A549 (cell line): Measurements from ENCODE around the gene HDAC3.

ENCODE experiments used
- CBX2 ChIP-seq: fragments of 200-600 bp; sonication (generic); IDR thresholded peaks from 2 replicates; pipeline ENCODE4 v1.6.1; 2016; ENCODE audit warnings: low read depth, mild to moderate bottlenecking, borderline replicate concordance
- CBX8 ChIP-seq: fragments of 200-600 bp; sonication (generic); IDR thresholded peaks from 2 replicates; pipeline ENCODE4 v1.6.1; 2016
- CEBPB ChIP-seq, 2 experiments: fragments of >200 bp in 1 of 2; sonication (Bioruptor Twin) in 1 of 2; formaldehyde crosslinking in 1 of 2; IDR thresholded peaks; 2 replicates each; pipeline ENCODE4 v1.6.1; 2012 to 2016
- CHD2 ChIP-seq: fragments of 150-350 bp; IDR thresholded peaks from 2 replicates; pipeline ENCODE4 v1.6.1; 2014; ENCODE audit warnings: low read length; ENCODE audit not compliant: partially characterized antibody
- CTCF ChIP-seq: fragments of >200 bp; sonication (Bioruptor Twin); formaldehyde crosslinking; IDR thresholded peaks from 3 replicates; pipeline ENCODE4 v1.5.1; 2016
- EHMT2 ChIP-seq: fragments of 200-600 bp; sonication (generic); IDR thresholded peaks from 2 replicates; pipeline ENCODE4 v1.6.1; 2016; ENCODE audit warnings: antibody characterized with exemption, low read depth, mild to moderate bottlenecking, moderate library complexity
- HOXA7 ChIP-seq: fragments of 250-450 bp; sonication (Bioruptor Pico); IDR thresholded peaks from 2 replicates; pipeline ENCODE4 v1.5.0; 2020; ENCODE audit warnings: mild to moderate bottlenecking, moderate library complexity
- KDM5A ChIP-seq: fragments of 200-600 bp; sonication (generic); IDR thresholded peaks from 2 replicates; pipeline ENCODE4 v1.6.1; 2016; ENCODE audit warnings: antibody characterized with exemption, mild to moderate bottlenecking
- MAX ChIP-seq: IDR thresholded peaks from 2 replicates; pipeline ENCODE4 v1.6.1; 2012
- POLR2A ChIP-seq: IDR thresholded peaks from 2 replicates; pipeline ENCODE4 v1.6.1; 2012; ENCODE audit warnings: mild to moderate bottlenecking, low read length
- RAD21 ChIP-seq, 2 experiments: fragments of >200 bp in 1 of 2; sonication (Bioruptor Twin) in 1 of 2; formaldehyde crosslinking in 1 of 2; IDR thresholded peaks in 1 of 2; conservative IDR thresholded peaks in 1 of 2; 2 replicates in 1 of 2; 3 replicates in 1 of 2; pipeline ENCODE4 v1.6.1; 2012 to 2018; ENCODE audit warnings: inconsistent platforms in 1 of 2
- RCOR1 ChIP-seq: fragments of 150-350 bp; IDR thresholded peaks from 2 replicates; pipeline ENCODE4 v1.6.1; 2014; ENCODE audit warnings: antibody characterized with exemption, low read length, low read depth
- SMC3 ChIP-seq: fragments of >200 bp; sonication (Bioruptor Twin); formaldehyde crosslinking; IDR thresholded peaks from 3 replicates; pipeline ENCODE4 v1.6.1; 2018; ENCODE audit warnings: inconsistent platforms
- TP53 ChIP-seq: fragments of 250-450 bp; sonication (Bioruptor Pico); IDR thresholded peaks from 2 replicates; pipeline ENCODE4 v1.5.0; 2021; ENCODE audit warnings: mild to moderate bottlenecking, moderate library complexity

- TF ChIP-seq CEBPB (IDR thresholded peaks at IDR 0.05) (no peak), CTCF (no peak), TP53 (no peak), CBX8 (no peak), POLR2A (no peak), CBX2 (no peak), KDM5A (no peak), RCOR1 (no peak), RAD21 (conservative IDR thresholded peaks at IDR 0.05 in 1 of 2, IDR thresholded peaks at IDR 0.05 in 1 of 2) (no peak), MAX (no peak), HOXA7 (CRISPR knock-in tag) (no peak), EHMT2 (no peak), SMC3 (no peak), CHD2 (no peak)
Observed at GRCh38 chr5:141617128-141617527, 19.5 kb downstream of the HDAC3 start.
